Kidney (tissue), 14 donors: ENCODE results near the gene GABBR2. TPM values are rescaled to one million over a fixed set of nuclear protein-coding genes. Genes with fewer than 3 reads are reported as not detected.

ENCODE experiments used
- DNase-seq, 5 donors: peaks; one replicate each; pipeline ENCODE4 v3.0.0-alpha.2; 2013 to 2020
- FAIRE-seq: peaks from 2 replicates; lab custom pipeline; 2012; peaks lifted over from hg19 to GRCh38; lab: Jason Lieb, UNC
- H3K27ac ChIP-seq, 2 donors: one replicate each; pipeline ENCODE4 v1.7.0; 2013; ENCODE audit warnings: low read depth in 2 of 2, low read length in 2 of 2, inconsistent platforms in 1 of 2
- H3K27me3 ChIP-seq: one replicate; pipeline ENCODE4 v1.7.1; 2013; ENCODE audit warnings: low read length, inconsistent platforms; ENCODE audit not compliant: control insufficient read depth, insufficient read depth
- H3K36me3 ChIP-seq, 3 donors: one replicate each; pipeline versions ENCODE4 v1.7.0 to v1.7.1; 2013; ENCODE audit warnings: low read length in 3 of 3, control low read depth in 1 of 3, inconsistent platforms in 1 of 3; ENCODE audit not compliant: insufficient read depth in 3 of 3, control insufficient read depth in 2 of 3
- H3K4me1 ChIP-seq, 3 donors: one replicate each; pipeline versions ENCODE4 v1.7.0 to v1.7.1; 2013; ENCODE audit warnings: low read length in 3 of 3, inconsistent platforms in 1 of 3, low read depth in 1 of 3; ENCODE audit not compliant: control insufficient read depth in 2 of 3, insufficient read depth in 2 of 3
- H3K4me3 ChIP-seq, 3 donors: one replicate each; pipeline versions ENCODE4 v1.7.0 to v1.8.1; 2013; ENCODE audit warnings: low read length in 3 of 3, control low read depth in 1 of 3, inconsistent platforms in 1 of 3
- H3K9ac ChIP-seq, 3 donors: one replicate each; pipeline versions ENCODE4 v1.7.0 to v1.7.1; 2013; ENCODE audit warnings: low read length in 3 of 3, control low read depth in 1 of 3, inconsistent platforms in 1 of 3
- H3K9me3 ChIP-seq, 3 donors: one replicate each; pipeline versions ENCODE4 v1.7.0 to v1.7.1; 2013; ENCODE audit warnings: low read length in 3 of 3, control low read depth in 1 of 3, inconsistent platforms in 1 of 3; ENCODE audit not compliant: control insufficient read depth in 2 of 3, insufficient read depth in 1 of 3
- CTCF ChIP-seq: IDR thresholded peaks from 3 replicates; pipeline ENCODE4 v1.5.1; 2012; ENCODE audit warnings: mild to moderate bottlenecking, moderate library complexity, borderline replicate concordance; ENCODE audit not compliant: insufficient read depth; ENCODE audit errors: extremely low read depth
- intact Hi-C: fragments of 100-400 bp; cut with DNase I; formaldehyde crosslinking; loops from one replicate; pipeline ENCODE4 v1.11.1; 2022
- polyA plus RNA-seq: library from polyadenylated mRNA; stranded (reverse); fragments of 350-450 nt; fragmentation: Illumina TruSeq; extraction: RNeasy Lipid Tissue Mini Kit (QIAGEN cat#74804); gene quantifications from one replicate; pipeline ENCODE4 v1.2.3, GENCODE V29; 2014; ENCODE audit warnings: low read depth, low replicate concordance; ENCODE audit not compliant: insufficient read depth
- total RNA-seq: library from RNA; stranded (reverse); fragmentation: NEBNext Ultra II Directional; extraction: Animal tissue kit (Norgen Biotek cat#: 25700); gene quantifications from one replicate; pipeline ENCODE4 v1.2.1, GENCODE V29; 2021
- donor health status: control.
- donor health status: control.
- donor health status: control.
- donor health status: control.
- donor health status: control.
- donor health status: DM: yes; HTN: yes; CAD: no.
- donor health status: Normal renal cell carcinoma (clear cell type).

GABBR2 gene
- total and polyA plus RNA-seq, 2 donors from 2014 or later = 0.06 TPM; not detected in 1

- intact Hi-C loops = no loop called here
- no peak overlapping the region for H3K27ac ChIP-seq
- no peak for FAIRE-seq
Measured at GRCh38 chr9:98550206-98550820, 158.4 kb downstream of the GABBR2 start.

GRCh38 chr9:98549401-98549800 lies 159.3 kb downstream of the GABBR2 start:
- Histone ChIP-seq H3K4me3 (no peak overlapping the region), H3K27me3 (peaks cover 5% of the 10 kb centered on the region), H3K27ac (no peak overlapping the region), H3K4me1 (no peaks in the 10 kb centered on the region), H3K9me3 (no peaks in the 10 kb centered on the region), H3K36me3 (no peaks in the 10 kb centered on the region), H3K9ac (no peak overlapping the region)
- intact Hi-C loops = no loop called here
- TF ChIP-seq CTCF = no peak
- DNase-seq (no peak), FAIRE-seq (no peak)

More at GRCh38 chr9:98550206-98550820, 158.4 kb downstream of the GABBR2 start:
- H3K4me3 ChIP-seq = no peak overlapping the region
- no peaks in the 10 kb centered on the region for H3K36me3 ChIP-seq
- TF ChIP-seq CTCF = no peak
- H3K4me1 ChIP-seq = no peaks in the 10 kb centered on the region
- H3K27me3 ChIP-seq = peaks cover 5% of the 10 kb centered on the region
- DNase-seq = no peak
- H3K9me3 ChIP-seq = no peaks in the 10 kb centered on the region
- no peak overlapping the region for H3K9ac ChIP-seq

- TF ChIP-seq CTCF = no peak
- no peak for FAIRE-seq
- Histone ChIP-seq H3K4me3 (no peak overlapping the region), H3K9me3 (no peaks in the 10 kb centered on the region), H3K4me1 (no peaks in the 10 kb centered on the region), H3K27me3 (peaks cover 5% of the 10 kb centered on the region), H3K36me3 (no peaks in the 10 kb centered on the region), H3K9ac (no peak overlapping the region), H3K27ac (no peak overlapping the region)
- no peak for DNase-seq
- intact Hi-C loops = no loop called here
Measured at GRCh38 chr9:98547606-98548005, 161.1 kb downstream of the GABBR2 start.

GRCh38 chr9:98545021-98545420 lies 163.7 kb downstream of the GABBR2 start:
- H3K27ac ChIP-seq = no peak overlapping the region
- DNase-seq = peak in 2 of 5 donors; percentile 30 to 46
- no peak overlapping the region for H3K9ac ChIP-seq
- H3K9me3 ChIP-seq = no peaks in the 10 kb centered on the region
- no peak overlapping the region for H3K4me3 ChIP-seq
- no peaks in the 10 kb centered on the region for H3K4me1 ChIP-seq
- TF ChIP-seq CTCF = no peak
- no peak for FAIRE-seq
- peaks cover 2% of the 10 kb centered on the region for H3K27me3 ChIP-seq
- intact Hi-C loops = no loop called here
- H3K36me3 ChIP-seq = no peaks in the 10 kb centered on the region
